Measurements from ENCODE around the gene GCM1.

The GCM1 gene

DNA sequence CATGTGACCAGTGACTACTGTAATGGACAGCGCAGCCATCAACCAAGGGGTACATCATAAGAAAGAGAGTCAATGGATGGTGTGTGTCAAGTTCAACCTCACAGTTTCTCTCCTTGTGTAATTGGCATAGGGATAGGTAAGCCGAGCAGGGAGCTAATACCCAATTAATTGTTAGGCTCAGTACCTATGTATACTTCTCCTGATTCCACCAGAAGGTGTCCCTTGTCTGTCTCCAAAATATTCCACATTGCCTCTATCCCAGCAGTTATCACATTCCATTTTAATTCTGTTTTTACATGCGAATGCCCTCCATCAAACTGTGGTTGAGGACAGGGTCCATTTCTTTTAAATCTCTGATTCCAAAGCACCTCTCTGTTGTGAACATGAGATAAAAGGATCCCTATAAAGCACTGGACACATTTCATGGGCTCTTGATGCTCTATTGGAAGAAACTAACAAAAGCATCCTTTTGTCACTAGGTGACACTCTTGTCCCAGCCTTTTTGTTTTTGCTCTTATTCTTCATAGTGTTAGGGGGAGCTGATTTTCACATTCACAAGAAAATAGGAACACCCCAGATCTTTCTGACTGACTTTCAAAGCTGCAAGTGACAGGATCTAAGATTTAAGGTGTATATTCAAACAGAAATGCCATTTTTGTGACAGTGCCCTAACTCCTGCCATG is 44.5 kb downstream of the GCM1 start:
- no peak for DNase-seq

DNA sequence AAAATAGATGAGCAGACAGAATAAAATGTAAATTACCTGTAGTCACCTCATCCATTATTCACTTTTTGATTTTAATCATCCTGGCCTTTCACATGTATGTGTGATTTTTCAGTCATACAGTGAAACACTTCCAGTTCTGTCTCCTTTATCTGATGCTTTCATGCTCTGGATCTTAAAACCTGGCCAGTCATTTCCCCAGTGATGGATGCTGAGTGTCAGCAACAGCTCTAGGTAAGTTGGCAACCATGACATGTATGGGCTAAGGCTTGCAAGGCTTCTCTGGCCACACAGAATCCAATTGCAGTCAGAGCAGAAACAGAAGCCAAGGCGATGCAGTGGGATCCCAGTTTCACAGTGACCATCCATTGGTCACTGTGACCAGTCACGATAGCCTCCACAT is 47.6 kb downstream of the GCM1 start:
- DNase-seq = no peak

DNA sequence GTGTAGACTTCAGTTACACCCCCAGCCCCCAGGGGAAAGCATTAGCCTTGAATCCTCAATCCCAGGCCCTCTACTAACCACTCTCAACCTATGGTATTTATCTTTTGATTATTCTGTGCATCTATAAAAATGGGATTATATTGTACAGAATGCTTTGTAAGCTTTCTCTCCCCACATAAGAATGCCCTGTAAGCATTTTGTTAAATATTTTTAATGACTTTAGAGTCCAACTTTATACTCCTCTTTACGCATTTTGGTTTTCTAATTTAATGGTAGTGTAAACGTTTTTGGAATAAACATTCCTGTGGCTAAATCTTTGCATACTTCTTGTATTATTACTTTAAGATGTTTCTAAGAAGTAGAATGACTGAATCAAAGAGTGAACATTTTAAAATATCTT is 48.1 kb downstream of the GCM1 start:
- DNase-seq = no peak

DNA sequence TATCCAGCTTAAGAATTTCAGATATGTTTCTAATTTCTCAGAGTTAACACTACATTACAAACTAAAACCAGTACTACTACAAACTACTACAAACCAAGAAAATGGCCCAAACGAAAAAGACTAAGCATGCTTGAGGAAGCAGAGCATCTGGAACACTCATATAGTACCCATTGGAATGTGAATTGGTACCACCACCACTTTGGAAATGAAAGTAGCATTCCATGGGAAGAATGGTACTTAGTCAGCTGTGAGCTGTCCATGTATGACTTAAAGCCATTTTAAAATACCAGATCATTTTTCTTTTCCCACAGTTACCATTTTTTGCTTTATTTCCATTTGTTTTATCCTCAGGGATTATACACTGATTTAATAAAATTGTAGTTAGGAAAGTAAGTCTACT is 52.9 kb downstream of the GCM1 start:
- DNase-seq = no peak

DNA sequence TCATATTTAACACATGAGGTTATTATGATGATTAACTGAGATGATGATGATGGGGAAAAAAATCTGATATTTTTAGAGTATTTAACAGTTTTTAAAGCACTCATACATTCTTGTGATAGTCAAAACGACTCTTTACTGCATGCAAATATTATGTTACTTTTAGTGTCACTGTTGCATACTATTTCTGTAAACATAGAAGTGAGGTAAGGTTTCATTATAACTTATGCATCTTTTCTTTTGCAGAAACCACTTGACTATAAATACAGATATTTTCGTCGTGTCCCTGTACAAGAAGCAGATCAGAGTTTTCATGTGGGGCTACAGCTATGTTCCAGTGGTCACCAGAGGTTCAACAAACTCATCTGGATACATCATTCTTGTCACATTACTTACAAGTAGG is 53.4 kb downstream of the GCM1 start:
- no peak for DNase-seq

DNA sequence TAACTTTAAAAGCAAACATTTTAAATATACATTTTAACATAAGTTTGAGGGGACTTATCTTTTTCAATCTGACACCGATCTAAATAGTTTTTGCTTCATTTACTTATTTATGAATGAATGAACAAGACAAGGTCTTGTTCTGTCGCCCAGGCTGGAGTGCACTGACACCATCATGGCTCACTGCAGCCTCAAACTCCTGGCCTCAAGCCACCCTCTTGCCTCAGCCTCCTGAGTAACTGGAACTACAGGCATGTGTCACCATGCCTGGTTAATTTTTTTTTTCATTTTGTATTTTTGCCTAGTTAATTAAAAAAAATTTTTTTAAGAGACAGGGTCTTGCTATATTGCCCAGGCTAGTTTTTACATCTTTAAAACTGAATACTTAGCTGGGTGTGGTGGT is 58.1 kb downstream of the GCM1 start:
- no peak for DNase-seq

DNA sequence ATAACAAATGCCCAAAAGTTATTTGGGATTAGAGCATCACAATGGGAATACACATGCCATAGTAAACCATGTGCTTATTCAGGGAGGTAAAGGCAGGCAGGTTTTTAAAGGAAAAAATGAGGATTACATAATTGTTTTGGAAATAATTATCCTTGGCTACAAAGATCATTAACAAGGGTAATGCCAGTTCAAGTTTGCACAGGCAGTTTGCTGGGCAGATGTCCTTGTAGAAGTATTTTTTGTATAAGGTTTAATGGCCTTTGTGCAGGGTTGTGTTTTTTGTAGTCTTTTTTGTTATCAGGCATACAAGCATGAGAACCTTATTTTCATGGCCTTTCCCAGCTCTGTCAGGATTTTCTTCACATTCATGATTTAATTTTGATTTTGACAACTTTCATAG is 58.7 kb downstream of the GCM1 start:
- no peak for DNase-seq

DNA sequence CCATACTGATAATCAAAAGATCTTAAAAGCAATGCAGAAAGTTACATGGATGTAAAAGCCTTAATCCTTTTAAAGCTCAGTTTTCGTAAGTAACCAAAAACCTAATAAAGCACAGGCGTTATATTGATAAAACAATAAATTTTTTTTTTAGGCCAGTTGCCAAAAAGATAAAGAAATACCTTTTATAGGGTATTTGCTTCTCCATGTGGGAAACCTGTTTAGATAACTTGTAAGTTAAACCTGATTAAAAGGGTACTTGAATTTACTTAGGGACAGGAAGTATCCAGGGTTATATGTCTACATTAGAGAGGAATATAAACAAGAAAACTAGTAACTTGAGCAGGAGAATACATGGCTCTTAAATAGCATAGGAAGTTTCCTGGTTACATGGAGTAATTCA is 62.3 kb downstream of the GCM1 start:
- DNase-seq = no peak

DNA sequence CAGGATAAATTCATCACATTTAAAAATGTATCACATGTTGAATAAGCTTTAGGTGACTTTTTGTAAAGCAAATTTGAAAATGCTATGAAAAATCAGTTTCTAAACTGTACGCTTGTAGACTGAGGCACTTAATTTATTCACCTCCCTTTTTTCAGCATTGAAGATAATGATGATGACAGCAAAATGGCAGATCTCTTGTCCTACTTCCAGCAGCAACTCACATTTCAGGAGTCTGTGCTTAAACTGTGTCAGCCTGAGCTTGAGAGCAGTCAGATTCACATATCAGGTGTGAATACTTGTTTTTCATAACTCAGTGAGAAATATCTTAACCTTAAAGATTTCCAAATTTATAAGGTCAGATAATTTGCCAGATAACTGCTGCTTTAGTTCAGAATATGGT is 67.8 kb downstream of the GCM1 start:
- no peak for DNase-seq
